SKM-1 (cell line): ENCODE data around the gene TBC1D5.

Experiments used
- DNase-seq: peaks from one replicate; lab custom pipeline; 2025; ENCODE audit not compliant: unreplicated experiment; lab: John Stamatoyannopoulos, UW

The TBC1D5 gene

GRCh38 chr3:17121336-17121735 is 621.1 kb downstream of the TBC1D5 start:
- no peak for DNase-seq

GRCh38 chr3:17120115-17120514 is 622.3 kb downstream of the TBC1D5 start:
- DNase-seq = no peak

DNA sequence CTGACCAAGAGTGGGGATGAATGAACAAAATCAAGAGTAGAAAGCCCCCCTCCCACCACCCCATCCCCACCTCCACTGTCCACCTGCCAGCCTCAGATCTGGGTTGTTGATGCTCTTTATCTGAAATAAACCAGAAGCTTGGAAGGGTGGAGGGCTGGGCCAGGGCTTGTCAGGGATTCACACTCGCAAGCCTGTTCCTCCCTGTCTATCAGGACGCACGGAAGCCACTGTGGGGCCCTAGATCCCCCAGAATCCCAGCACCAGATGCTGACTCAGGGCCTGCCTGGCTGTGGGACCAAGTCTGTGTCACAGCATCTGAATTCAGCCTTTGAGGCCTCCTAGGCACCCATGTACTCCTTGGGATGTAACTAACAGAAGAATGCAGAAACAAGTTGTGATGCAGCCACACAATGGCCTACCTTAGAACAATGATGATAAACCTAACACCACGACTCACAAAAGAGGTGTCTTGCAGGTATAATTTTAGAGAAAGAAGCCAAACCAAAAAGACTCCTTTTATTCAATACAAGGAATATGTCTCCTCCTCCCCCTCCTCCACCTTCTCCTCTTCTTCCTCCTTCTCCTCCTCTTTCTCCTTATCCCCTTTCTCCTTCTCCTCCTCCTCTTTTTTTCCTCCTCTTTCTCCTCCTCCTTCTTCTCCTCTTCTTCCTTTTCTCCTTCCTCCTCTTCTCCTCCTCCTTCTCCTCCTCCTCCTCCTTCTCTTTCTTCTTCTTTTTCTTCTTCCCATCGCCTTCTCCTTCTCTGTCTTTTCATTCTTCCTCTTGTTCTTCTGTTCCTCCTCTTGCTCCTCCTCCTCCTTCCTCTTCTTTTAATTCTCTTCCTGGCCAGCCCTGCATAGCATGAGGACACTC is 623.0 kb downstream of the TBC1D5 start:
- no peak for DNase-seq

DNA sequence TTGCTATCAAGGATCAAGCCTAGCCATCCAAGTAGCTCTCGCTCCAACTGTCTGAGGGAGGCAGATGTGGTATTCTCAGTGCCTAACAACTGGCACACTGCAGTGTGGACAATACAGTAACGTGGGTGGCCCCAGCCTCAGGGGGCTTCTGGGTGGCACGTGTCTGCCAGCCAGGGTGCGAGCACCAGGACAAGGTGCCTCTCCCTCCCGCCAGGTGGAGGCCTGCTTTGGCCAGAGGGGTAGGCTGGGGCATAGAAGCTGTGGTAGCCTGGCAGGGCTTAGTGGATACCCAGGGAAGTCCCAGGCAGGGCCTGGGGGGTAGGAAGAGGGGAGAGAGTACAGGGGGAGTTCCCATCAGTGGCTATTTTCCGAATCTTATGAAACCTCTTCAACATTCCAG is 623.7 kb downstream of the TBC1D5 start:
- no peak for DNase-seq

DNA sequence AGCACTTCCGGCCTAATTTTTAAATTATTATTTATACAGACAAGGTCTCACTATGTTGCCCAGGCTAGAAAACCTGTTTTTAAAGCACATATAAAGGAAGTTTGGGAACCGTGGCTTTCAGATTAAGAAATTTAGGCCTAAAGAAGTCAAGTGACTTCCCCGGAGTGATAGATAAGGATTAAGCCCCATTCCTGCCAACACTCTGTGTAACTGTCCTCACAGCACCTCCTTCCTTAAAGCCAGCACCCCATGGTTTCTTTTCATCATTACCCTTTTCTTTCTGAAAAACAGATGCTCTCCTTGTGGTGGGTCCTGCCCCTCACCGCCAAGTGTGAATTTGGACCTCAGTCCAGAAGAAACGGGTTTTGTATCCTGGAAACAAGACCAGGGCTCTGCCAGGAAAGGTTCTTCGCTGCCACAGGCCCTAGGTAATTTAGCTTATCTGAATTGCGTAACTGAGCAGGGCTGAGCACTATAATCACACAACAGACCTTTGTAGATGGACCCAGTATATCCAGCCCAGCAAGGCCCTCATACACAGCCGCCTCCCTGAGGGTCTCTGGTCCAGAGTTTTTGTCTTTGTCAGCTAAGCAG is 626.3 kb downstream of the TBC1D5 start:
- DNase-seq = no peak

DNA sequence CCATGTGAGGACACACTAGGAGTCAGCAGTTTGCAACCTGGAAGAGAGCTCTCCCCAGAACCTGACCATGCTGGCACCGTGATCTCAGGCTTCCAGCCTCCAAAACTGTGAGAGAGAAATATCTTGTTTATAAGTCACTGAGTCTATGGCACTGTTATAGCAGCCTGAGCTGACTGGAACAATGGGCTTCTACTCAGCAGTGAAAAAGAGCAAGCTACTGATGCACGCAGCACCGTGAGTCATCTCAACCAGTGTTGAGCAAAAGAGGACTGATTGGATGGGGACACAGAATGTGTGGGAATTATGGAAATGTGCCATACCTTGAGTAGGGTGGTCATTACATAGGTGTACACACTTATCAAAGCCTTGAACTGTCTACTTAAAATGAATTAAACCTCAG is 627.2 kb downstream of the TBC1D5 start:
- DNase-seq = no peak

DNA sequence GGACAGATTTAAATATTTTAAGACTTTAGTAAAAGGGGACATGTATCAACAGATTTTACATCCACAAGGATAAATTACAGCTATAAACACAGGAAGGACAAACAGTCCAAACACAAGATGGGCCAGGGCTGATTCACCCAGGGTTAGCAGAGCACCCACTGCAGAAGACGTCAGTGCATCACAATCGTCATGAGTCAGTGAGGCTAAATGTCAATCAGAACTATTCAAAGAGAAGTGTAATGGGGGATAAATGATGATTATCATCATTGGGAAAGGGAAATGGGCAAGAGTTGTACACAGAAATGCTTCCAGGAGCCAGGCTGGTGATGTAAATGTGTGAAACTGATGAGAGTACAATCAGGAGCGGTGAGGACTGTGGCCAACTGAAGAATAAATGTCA is 630.8 kb downstream of the TBC1D5 start:
- DNase-seq = no peak

- no peak for DNase-seq
These were observed 631.6 kb downstream of the TBC1D5 start for GRCh38 chr3:17110660-17111396.
